GM18861 (cell line): ENCODE measurements around the gene HSF2.

Source experiments
- ATAC-seq: cut with Tn5 transposase; IDR thresholded peaks from one replicate; pipeline ENCODE4 v1.9.1; 2021; ENCODE audit not compliant: unreplicated experiment

Gene HSF2

DNA sequence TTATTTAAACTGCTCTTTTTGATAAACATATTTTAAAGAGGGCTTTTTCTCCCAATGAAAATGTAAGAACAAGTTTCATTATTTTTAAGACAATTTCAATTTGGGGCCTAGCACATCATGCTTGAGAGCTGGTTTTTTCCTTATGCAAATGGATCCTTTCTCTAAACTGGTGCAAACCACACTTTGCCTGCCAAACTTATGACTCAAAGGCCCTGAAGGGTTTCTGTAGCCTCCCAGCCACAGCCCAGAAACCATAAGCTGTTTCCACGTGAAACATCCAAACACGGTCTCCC lies 451 bp upstream of the HSF2 start:
- ATAC-seq, result no peak

DNA sequence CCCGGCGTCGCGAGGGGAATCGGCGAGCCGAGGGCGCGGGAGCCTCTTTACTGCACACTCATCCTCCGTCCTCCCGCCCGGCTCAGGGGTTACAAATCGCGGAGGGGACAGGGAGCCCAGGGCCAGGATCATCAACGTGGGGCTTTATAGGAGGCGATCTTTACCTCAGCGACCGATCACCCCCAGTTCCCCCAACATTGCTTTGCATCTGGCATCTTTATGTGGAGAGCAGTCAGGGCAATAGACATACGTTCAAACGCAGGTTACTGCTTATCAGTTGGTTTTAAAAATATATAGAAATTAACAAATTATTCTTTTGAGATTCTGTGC lies 634 bp downstream of the HSF2 start:
- ATAC-seq, result peak; percentile 6

DNA sequence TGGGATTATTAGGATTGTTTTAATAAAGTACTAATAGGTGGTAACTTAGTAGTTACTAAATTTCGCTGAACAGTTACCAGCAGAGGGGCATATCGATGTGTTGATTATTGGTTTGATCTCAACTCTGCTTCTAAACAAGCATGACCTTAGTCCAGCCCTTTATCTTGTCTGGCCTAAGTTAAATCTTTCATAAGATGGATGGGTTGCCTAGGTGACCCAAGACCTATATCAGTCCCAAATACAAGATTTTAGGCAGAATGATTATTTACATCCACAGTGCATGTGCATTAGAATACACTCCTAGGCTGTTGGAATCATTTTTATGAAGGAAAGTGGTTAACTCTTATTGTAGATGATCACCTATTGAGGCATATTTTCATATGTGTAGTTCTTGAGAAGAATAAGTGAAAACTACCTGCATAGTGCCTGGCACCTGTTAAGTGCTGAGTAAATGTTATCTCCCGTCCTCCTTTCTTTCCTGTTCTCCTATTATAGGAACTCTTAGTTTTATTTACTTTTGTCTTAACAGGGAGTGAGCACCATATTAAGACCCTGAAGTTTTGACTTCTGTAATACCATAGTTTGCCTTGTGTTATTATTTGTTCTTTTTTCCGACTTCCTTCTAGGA lies 1.1 kb downstream of the HSF2 start:
- no peak for ATAC-seq

DNA sequence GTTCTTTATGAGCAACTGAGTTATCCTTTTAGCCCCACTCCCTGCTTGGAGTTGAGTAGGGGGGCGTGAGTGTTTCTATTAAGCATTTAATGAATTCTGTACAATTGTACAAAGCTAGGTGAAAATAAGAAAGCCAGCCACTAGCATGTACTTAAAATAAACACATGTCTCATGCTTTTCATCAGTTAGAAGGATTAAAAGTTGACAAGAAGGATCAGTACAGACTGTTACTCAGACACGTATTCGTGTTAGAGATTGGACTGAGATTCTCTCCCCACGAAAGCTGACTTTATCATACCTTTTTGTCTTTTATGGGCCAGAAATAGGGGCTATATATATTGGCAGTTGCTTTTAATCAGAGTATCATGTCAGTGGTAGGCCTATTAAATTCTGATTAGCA lies 1.7 kb downstream of the HSF2 start:
- no peak for ATAC-seq

DNA sequence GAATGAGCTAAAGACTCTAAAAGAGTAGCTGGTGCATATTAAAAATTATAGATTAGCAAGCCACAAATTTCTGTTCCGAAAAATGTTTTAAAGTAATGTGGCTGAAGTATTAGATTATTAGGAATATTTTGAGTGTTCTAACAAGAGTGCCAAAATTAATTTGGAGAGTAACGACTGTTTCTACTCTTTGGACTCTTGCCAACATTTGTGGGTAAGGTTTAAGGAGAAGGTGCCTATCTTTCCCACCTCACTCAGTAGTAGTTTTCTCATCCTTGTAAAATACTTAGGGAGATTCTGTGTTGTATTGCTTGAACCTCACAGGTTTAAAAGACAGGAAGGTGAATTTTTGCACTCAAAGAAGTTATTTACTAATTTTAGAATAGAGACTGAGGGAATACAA lies 5.0 kb downstream of the HSF2 start:
- no peak for ATAC-seq

DNA sequence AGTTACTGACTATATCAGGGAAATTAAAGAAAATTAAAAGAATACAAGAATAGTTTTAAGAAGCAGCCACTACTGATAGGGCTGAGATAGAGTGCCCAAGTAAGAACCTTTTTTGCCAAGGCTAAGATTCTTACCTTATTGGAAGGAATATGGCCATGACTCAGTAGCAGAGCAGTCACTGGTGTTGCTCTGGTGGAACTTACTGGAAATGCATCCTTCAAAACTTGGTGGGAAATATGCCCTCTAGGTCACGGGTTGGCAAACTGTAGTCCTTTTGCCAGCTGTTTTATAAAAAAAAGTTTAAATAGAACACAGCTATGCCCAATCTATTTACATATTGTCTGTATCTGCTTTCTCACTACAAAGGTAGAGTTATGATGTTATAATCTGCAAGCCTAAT lies 6.0 kb downstream of the HSF2 start:
- ATAC-seq, result no peak

DNA sequence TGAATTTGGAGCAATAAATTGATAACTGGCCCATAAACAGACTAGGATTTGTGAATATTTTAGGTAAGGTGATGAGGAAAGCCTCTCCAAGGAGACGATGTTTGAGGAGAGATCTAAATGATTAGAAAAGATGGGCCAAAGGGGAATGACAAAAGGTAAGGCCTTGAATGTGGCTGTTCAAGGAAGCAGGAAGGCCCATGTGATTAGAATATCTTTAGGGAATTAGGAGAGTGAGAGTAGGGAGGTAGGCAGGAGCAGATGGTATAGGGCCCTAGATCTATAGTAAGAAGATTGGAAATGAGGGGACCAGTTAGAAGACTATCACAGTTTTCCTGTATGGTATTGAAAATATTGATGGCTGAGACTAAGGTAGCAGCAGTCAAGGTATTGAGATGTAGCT lies 6.7 kb downstream of the HSF2 start:
- no peak for ATAC-seq

DNA sequence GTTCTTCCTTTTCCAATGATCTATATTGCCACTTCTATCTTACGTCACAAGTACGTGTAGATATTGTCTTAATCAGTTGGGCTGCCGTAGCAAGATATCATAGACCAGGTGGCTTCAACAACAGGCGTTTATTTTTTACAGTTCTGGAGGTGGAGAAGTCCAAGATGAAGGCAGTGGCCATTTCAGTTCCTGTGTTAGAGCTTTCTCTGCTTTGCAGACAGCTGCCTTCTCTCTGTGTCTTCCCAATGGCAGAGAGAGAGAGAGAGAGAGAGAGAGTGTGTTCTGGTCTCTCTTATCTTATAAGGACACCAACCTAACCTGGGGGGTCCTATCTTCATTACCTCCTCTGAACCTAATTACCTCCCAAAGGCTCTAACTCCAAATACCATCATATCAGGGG lies 8.3 kb downstream of the HSF2 start:
- no peak for ATAC-seq

DNA sequence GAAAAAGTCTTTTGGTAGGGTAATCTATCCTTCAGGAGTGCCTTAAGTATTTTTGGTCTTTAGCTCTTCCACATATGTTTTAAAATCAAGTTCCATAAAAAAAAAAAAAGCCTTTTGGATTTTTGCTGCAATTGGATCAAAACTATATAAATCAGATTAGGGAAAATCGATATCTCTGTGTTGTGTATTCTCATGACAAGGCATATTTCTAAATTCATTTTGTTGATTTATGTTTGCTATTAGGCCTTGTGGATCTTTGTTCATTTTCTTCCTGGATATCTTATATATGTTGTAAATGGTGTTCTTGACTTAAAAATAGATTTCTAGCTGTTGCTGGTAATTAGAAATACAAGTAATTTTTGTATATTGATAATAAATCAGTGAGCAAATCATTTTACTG lies 8.8 kb downstream of the HSF2 start:
- no peak for ATAC-seq

DNA sequence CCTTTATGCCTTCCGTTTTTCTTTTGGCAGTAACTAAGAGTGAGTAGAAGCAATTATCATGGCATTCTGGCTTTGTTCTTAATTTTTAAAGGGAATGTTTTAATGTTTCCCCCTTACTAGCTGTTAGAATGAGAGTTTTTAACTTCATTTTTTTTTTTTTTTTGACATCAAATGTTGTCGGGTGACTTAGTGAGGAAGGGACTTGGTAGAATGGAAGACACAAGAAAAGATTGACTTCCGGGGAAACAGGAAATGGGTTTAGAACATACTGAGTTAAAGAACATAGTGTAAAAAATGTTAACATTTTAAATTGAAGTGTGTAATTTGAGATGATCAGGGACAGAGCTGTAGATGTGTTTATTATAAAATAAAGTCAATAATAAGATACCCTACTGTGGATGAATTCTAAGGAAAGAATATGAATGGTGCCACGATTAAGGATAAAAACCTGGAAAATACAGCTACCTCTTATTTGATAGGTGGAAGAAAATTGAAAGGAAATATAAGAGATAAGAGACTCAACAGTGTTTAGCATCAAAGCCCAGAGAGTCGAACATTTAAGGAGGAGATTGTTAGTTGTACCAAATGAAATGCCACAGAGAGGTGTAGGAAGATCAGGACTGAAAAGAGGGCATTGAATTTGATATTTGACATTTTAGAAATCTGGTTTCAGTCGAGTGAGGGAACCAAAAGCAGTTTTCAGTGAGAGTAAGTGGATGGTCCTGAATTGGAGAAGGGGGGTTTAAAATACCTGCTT lies 9.4 kb downstream of the HSF2 start:
- no peak for ATAC-seq

DNA sequence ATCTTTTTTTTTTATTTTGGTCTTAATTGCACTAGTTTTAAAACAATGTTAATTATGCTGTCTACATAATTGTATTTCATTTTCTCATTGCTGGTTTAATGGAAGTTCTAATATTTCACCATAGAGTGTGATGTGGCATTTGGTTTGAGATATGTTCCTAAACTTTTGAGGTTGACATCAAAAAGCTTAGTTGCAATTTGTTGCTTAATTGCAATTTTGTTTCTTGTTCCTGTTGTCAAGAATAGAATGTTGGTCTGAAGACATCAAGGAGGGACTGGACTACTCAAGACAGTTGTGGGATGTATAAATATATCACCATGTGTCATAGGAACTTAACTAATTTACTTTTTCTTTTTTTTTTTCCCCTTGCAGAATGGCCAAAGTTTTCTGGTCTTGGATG lies 12.5 kb downstream of the HSF2 start:
- ATAC-seq, result no peak

DNA sequence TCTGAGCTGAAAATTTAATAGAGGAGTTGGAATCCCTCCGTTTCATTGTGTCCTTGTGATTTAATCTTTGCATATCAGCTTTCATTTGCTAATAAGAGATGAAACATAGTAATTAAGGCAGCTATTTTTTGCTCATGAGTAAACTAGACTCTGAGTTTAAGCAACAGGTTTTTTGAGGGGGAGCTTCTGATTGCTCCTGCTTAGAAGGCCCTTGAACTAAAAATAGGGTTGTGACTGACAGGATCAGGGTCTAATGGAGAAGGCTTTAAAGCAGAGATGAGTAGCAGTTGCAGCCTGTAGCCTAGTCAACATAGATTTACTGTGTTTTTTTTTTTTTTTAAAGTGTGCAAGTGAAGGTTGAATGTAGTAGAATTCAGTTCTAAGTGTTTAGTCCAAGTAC lies 17.4 kb downstream of the HSF2 start:
- no peak for ATAC-seq

DNA sequence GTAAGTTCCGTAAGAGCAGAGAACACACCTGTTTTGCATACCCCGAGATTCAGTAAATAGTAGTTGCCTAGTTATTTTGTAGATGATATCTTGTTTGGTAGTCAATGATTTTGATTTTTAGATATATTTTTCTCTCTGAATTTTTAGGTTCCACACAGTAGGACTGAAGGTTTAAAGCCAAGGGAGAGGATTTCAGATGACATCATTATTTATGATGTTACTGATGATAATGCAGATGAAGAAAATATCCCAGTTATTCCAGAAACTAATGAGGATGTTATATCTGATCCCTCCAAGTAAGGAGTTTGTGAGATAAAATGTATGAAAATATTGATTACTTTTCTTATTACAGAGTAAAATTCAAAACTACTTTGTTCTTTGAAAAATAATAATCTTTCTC lies 22.6 kb downstream of the HSF2 start:
- ATAC-seq, result no peak

DNA sequence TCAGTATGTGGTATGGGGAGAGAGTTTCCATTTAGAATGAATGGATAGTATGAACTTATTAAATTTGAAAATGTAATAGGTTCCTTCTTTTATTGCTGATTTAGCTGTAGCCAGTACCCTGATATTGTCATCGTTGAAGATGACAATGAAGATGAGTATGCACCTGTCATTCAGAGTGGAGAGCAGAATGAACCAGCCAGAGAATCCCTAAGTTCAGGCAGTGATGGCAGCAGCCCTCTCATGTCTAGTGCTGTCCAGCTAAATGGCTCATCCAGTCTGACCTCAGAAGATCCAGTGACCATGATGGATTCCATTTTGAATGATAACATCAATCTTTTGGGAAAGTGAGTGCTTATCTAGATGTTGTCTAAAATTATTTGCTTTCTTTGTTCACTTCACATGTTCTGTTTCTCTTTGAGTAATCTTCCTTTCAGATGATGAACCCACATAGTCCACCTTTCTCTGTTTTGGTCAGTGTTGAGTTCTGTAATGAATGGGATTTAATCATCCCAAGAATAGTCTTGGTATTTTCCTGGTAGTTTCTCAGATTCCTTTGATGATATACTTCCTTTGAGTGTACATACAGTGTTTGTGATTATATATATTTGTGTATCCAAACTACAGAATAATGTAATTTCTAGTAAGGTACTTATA lies 23.3 kb downstream of the HSF2 start:
- ATAC-seq, result peak; percentile 87

DNA sequence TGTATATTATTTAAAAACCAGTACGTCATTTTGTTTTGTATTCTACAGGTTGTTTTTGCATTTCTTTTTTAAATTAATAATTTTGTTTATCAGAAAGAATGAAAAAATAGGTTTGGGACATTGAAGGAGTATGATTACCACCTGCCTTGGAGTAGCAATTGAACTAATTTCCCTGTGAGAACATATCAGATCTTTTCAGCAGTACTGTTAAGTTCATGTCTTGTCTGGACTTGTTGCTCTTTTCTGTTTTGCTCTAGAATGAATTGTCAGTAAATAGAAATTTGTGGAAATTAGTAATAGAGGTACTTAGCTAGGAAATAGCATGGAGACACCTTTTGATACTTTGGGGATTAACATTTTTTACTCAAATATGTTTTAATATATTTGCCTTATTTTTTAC lies 24.3 kb downstream of the HSF2 start:
- ATAC-seq, result no peak

DNA sequence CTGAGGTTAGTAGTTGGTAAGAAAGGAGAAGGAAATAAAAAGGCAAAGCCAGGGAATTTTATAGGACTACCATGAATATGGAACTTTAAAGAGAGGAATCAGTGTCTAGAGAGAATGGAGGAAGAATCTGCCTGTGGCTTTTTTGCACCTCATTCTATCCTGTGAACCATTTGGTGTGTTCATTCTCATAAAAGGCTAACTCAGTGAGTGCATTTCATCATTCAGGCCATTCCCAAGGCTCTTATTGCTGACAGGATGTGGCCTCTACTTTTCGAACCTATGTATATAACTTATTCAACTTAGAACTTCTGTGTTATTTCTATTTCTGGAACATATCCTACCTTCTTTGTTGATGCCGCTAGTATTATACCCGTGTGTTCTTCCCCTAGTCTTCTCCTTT lies 27.1 kb downstream of the HSF2 start:
- ATAC-seq, result no peak

DNA sequence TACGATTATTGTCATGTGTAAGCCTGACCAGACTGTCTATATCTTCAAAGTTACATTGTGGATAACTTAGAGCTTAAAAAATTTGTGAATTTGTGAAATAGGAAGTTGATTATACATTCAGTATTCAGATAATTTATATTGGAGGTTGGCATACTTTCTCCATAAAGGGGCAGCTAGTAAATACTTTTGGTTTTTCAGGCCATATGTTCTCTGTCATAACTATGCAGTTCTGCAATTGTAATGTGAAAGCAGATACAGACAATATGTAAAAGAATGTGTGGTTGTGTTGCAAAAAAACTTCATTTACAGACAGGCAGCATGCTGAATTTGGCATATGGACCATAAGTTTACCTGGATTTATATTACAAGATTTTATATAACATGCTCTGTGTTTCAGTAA lies 29.3 kb downstream of the HSF2 start:
- no peak for ATAC-seq

DNA sequence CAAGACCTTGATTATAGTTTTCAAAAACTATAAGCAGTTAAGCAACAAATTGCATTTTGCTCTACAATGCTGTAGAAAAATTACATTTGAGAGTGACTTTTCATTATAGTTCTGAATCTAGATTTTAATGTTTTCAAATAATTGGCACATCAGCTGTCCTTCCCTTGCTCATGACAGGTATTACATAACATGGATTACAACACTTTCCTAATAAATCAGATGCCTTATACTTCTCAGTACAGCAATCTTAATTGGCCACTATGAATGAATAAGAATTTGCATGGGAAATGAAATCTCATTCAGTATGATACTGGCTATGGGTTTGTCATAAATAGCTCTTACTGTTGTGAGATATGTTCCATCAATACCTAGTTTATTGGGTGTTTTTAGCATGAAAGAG lies 29.9 kb downstream of the HSF2 start:
- no peak for ATAC-seq

DNA sequence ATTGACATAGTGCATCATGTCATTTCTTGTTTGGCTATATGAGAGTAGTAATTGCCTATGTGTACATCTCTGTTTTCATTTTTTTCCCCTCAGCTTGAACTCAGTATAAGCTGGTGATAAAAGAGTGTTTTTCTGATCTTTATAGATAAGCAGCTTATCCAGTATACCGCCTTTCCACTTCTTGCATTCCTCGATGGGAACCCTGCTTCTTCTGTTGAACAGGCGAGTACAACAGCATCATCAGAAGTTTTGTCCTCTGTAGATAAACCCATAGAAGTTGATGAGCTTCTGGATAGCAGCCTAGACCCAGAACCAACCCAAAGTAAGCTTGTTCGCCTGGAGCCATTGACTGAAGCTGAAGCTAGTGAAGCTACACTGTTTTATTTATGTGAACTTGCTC lies 32.3 kb downstream of the HSF2 start:
- ATAC-seq, result no peak

DNA sequence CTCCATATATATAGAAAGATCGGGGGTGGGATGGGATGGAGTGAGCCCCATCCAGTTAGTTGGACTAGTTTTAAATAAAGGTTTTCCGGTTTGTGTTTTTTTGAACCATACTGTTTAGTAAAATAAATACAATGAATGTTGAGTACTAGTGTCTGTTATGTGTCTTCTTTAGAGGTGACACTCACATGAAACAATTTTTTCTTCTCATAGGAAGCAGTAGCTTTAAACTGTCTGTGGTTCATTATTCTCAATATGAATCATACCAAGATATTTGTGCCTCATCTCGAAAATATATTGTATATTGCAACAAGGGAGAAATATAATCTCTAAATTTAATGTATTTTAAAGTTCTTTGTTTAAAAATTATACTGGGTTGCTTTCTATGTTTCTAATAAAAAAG lies 33.4 kb downstream of the HSF2 start:
- peak; percentile 52 for ATAC-seq

DNA sequence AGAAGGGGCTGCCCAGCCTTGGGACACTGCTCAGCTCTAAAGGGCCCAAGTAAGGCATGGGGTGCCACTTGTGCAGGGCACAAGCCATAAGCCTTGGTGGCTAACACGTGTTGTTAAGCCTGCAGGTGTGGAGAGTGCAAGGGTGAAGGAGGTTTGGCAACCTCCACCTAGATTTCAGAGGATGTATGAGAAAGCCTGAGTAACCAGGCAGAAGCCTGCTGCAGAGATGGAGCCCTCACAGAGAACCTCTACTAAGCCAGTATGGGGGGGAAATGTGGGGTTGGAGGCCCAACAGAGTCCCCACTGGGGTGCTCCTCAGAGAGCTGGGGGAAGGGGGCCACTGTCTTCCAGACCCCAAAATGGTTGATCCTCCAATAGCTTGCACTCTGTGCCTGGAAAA lies 39.5 kb downstream of the HSF2 start:
- ATAC-seq, result no peak

DNA sequence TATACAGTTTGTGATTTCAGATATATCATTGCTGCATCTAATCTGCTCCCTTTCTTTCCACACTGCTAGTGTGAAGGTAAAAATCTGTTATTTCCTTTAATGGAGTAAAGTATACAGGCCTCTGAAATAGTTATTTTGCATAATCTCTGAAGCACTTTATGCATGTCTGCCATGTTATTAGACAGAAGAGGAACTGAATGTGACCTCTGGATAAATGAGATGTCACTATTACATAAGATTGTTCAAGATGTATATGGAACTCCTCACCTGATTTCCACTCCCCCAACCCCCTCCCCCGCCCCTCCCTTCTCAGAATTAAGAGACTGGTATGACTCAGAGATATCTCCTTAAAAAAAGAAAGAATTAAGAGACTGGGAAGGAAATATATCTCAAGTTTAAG lies 45.8 kb downstream of the HSF2 start:
- no peak for ATAC-seq

DNA sequence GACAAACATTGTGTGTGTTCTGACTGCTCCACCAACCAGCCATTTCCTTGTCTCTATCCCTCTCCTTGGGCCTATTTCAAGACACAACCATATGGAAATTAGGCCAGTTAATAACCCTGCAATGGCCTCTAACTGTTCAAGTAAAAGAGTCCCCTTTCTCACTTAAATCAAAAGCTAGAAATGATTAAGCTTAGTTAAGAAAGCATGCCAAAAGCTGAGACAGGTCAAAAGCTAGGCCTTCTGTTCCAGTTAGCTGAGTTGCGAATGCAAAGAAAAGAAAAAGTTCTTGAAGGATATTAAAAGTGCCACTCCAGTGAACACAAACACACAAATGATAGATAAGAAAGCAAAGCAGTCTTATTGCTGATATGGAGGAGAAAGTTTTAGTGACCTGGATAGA lies 49.6 kb downstream of the HSF2 start:
- ATAC-seq, result no peak
